Activated T-helper 1 cell treated with anti-CD3 and anti-CD28 coated beads, Interleukin-12 subunit alpha, Interleukin-12 subunit beta, Interleukin-2, Interleukin-4 antibody, amounts not matched to agents 30 ng/mL and 10 ng/mL and 1 ng/mL, durations not matched to agents 14 hours and 24 hours and 36 hours (primary cell): ENCODE data around the gene VTA1. TPM values are rescaled to one million over a fixed set of nuclear protein-coding genes. Genes with fewer than 3 reads are reported as not detected.

Experiments
- DNase-seq: peaks from one replicate; pipeline ENCODE4 v3.0.0; 2021; ENCODE audit warnings: low spot score
- H3K27ac Mint-ChIP-seq: one replicate; pipeline ENCODE4 v1.8.0; 2021; ENCODE audit warnings: mild to moderate bottlenecking, mixed read lengths
- H3K27me3 Mint-ChIP-seq: one replicate; pipeline ENCODE4 v1.8.0; 2022; ENCODE audit warnings: mild to moderate bottlenecking, moderate library complexity, mixed read lengths; ENCODE audit not compliant: insufficient read depth
- H3K36me3 Mint-ChIP-seq: one replicate; pipeline ENCODE4 v1.8.0; 2021; ENCODE audit warnings: low read depth, mixed read lengths
- H3K4me1 Mint-ChIP-seq: one replicate; pipeline ENCODE4 v1.8.0; 2021; ENCODE audit warnings: low read depth, mixed read lengths
- H3K4me3 Mint-ChIP-seq: one replicate; pipeline ENCODE4 v1.8.0; 2021; ENCODE audit warnings: mild to moderate bottlenecking, moderate library complexity, mixed read lengths
- H3K9me3 Mint-ChIP-seq: one replicate; pipeline ENCODE4 v1.8.0; 2021; ENCODE audit warnings: mixed read lengths
- intact Hi-C: fragments of 100-400 bp; cut with micrococcal nuclease; formaldehyde crosslinking; loops from one replicate; pipeline ENCODE4 v1.15.1; 2024
- total RNA-seq: library from RNA; stranded (reverse); gene quantifications from 2 replicates; pipeline ENCODE4 v1.2.3, GENCODE V29; 2022

Gene VTA1
- total RNA-seq, 1 donor from 2014 or later = 52.4 TPM

DNA sequence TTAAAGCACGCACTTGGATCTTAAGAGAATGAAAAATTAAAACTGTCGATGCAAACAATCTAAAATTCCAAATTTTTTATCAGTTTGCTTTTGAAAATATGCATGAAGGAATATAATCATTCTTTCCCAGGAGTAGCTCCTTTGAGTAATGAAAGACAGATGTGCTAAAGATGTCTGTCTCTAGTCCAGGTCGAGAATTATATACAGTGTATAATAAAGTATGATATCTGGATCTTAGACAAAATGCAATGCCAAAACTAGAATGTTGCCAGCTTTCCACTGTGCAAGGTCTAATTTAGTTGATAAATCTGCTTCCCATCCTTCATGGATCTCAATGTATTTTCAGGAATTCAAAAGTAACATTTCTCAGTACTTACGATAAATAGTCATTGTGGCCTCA lies 89.6 kb downstream of the VTA1 start:
- Mint-ChIP-seq H3K9me3 (no peaks in the 10 kb centered on the region), H3K4me3 (no peak overlapping the region), H3K36me3 (no peaks in the 10 kb centered on the region), H3K27me3 (peaks cover 2% of the 10 kb centered on the region), H3K27ac (no peak overlapping the region), H3K4me1 (no peaks in the 10 kb centered on the region)
- intact Hi-C loops = no loop called here
- no peak for DNase-seq

- intact Hi-C loops = no loop called here
- no peak for DNase-seq
- Mint-ChIP-seq H3K4me1 (no peaks in the 10 kb centered on the region), H3K9me3 (no peaks in the 10 kb centered on the region), H3K27ac (no peak overlapping the region), H3K27me3 (peaks cover 4% of the 10 kb centered on the region), H3K4me3 (no peak overlapping the region), H3K36me3 (no peaks in the 10 kb centered on the region)
Measured at GRCh38 chr6:142238881-142239280, 91.8 kb downstream of the VTA1 start.

DNA sequence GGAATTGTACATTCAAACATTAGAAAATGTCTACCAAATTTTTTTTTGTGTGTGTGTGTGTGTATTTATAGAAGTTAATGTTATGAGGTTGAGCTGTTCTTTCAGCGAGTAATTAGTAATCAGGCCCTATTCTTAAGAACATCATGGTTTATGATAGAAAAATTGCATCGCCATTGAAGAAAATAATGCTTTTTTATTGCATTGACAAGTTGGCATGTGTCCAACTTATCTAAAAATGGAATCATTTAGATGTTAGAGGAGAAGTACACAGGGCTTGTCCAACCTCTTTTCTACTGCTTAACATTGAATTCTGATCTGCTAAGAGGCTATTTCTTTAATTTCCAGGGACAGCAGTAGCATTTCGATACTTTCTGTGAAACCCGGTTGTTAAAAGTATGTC lies 93.1 kb downstream of the VTA1 start:
- intact Hi-C loops = no loop called here
- H3K27me3 Mint-ChIP-seq = peaks cover 4% of the 10 kb centered on the region
- DNase-seq = no peak
- H3K36me3 Mint-ChIP-seq = no peaks in the 10 kb centered on the region
- H3K4me1 Mint-ChIP-seq = no peaks in the 10 kb centered on the region
- no peak overlapping the region for H3K4me3 Mint-ChIP-seq
- no peak overlapping the region for H3K27ac Mint-ChIP-seq
- no peaks in the 10 kb centered on the region for H3K9me3 Mint-ChIP-seq

- Mint-ChIP-seq H3K27me3 (peaks cover 4% of the 10 kb centered on the region), H3K36me3 (no peaks in the 10 kb centered on the region), H3K27ac (no peak overlapping the region), H3K9me3 (no peaks in the 10 kb centered on the region), H3K4me3 (no peak overlapping the region), H3K4me1 (no peaks in the 10 kb centered on the region)
- intact Hi-C loops = no loop called here
- DNase-seq = no peak
Measured at GRCh38 chr6:142241061-142241460, 94.0 kb downstream of the VTA1 start.

- intact Hi-C loops = no loop called here
- no peak for DNase-seq
- Mint-ChIP-seq H3K4me3 (no peak overlapping the region), H3K27me3 (peaks cover 4% of the 10 kb centered on the region), H3K4me1 (no peaks in the 10 kb centered on the region), H3K36me3 (no peaks in the 10 kb centered on the region), H3K9me3 (no peaks in the 10 kb centered on the region), H3K27ac (no peak overlapping the region)
Measured at GRCh38 chr6:142242269-142242668, 95.2 kb downstream of the VTA1 start.

- H3K9me3 Mint-ChIP-seq = no peaks in the 10 kb centered on the region
- DNase-seq = no peak
- intact Hi-C loops = no loop called here
- H3K27ac Mint-ChIP-seq = no peak overlapping the region
- H3K36me3 Mint-ChIP-seq = no peaks in the 10 kb centered on the region
- H3K4me1 Mint-ChIP-seq = no peaks in the 10 kb centered on the region
- peaks cover 2% of the 10 kb centered on the region for H3K27me3 Mint-ChIP-seq
- no peak overlapping the region for H3K4me3 Mint-ChIP-seq
Measured at GRCh38 chr6:142246960-142247359, 99.9 kb downstream of the VTA1 start.

DNA sequence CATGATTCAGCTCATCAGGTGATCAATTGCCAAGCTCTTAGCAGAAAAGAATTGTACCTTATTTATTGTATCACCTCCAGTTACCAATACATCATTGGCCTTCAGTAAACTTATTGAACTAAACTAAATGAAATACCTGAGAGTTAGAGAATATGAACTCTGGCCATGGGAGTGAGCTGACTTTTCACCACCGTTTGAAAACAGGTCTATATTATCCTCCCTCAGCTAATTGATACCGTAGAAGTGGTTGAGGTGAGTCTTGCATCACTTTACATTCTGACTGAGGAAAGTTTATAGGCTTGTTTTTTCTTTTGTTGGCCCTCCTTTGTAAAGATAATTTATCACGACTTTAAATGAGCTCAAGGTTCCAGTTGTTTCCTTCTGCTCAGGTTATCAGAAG lies 102.2 kb downstream of the VTA1 start:
- Mint-ChIP-seq H3K27ac (no peak overlapping the region), H3K4me1 (no peaks in the 10 kb centered on the region), H3K9me3 (no peaks in the 10 kb centered on the region), H3K36me3 (no peaks in the 10 kb centered on the region), H3K27me3 (no peaks in the 10 kb centered on the region), H3K4me3 (no peak overlapping the region)
- intact Hi-C loops = no loop called here
- no peak for DNase-seq

GRCh38 chr6:142251930-142252445 lies 104.9 kb downstream of the VTA1 start:
- DNase-seq = no peak
- Mint-ChIP-seq H3K4me1 (no peaks in the 10 kb centered on the region), H3K9me3 (no peaks in the 10 kb centered on the region), H3K27ac (no peak overlapping the region), H3K27me3 (peaks cover 2% of the 10 kb centered on the region), H3K4me3 (no peak overlapping the region), H3K36me3 (no peaks in the 10 kb centered on the region)
- intact Hi-C loops = no loop called here

DNA sequence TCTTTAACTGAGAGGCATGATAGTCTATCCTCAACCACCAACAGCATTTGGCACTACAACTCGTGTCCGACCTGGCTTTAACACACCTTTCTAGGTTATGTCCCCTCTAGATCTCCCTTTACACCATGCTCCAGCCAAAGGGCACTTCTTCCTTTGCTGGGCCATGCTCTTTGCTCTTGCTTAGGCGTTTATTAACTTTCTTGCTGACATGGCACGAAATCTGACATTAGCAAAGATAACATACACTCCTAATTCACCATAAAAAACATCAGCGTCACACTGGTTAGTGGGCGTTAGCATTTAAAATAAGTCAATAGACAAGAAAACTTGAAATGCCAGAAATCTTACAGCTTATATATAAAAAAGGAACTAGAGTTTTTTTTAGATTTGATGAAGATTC lies 107.5 kb downstream of the VTA1 start:
- Mint-ChIP-seq H3K27ac (no peak overlapping the region), H3K27me3 (peaks cover 2% of the 10 kb centered on the region), H3K9me3 (no peaks in the 10 kb centered on the region), H3K4me3 (no peak overlapping the region), H3K4me1 (no peaks in the 10 kb centered on the region), H3K36me3 (no peaks in the 10 kb centered on the region)
- intact Hi-C loops = no loop called here
- no peak for DNase-seq

GRCh38 chr6:142255785-142256184 lies 108.7 kb downstream of the VTA1 start:
- no peak for DNase-seq
- H3K9me3 Mint-ChIP-seq = no peaks in the 10 kb centered on the region
- peaks cover 3% of the 10 kb centered on the region for H3K27me3 Mint-ChIP-seq
- intact Hi-C loops = no loop called here
- no peaks in the 10 kb centered on the region for H3K36me3 Mint-ChIP-seq
- H3K27ac Mint-ChIP-seq = no peak overlapping the region
- H3K4me1 Mint-ChIP-seq = no peaks in the 10 kb centered on the region
- H3K4me3 Mint-ChIP-seq = no peak overlapping the region

DNA sequence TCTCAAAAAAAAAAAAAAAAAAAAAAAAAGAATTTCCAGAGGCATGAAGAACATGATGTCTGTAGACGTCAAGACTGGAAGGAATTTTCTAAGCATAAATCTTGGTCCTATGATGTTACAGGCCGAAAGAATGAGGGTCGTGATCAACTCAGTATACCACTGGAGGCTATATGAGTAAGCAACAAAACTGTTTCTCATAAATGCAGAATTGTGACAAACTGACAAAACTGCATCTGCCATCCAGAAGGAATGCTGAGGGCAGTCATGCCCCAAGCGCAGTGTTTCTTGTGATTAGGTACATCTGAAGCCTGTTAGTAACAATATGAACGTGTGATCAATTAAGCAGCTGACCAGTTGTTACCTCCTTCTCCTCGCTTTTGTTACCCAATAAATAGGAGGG lies 111.2 kb downstream of the VTA1 start:
- intact Hi-C loops = no loop called here
- no peak overlapping the region for H3K27ac Mint-ChIP-seq

DNA sequence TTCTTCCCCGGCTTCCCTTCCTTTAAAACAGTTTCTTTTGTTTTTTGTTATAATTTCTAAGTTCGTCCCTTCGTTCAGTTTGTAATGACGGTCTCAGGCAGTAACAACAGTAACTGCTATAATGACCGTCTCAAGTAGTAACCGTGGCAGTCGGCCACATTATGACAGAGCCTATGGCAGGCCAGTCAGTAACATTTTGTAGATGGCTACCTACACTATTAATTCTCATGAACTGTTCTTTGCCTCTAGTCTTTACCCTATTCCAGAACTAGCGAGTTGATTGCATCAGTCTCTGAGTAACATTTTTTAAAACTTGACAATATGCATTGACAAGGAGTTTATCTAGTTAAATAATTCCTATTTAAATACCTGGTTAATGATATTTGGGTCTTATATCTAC lies 111.7 kb downstream of the VTA1 start:
- intact Hi-C loops = no loop called here
- H3K36me3 Mint-ChIP-seq = no peaks in the 10 kb centered on the region

More for the DNA sequence above, 111.2 kb downstream of the VTA1 start:
- H3K9me3 Mint-ChIP-seq = no peaks in the 10 kb centered on the region
- no peaks in the 10 kb centered on the region for H3K4me1 Mint-ChIP-seq
- peaks cover 3% of the 10 kb centered on the region for H3K27me3 Mint-ChIP-seq
- no peak for DNase-seq
- no peaks in the 10 kb centered on the region for H3K36me3 Mint-ChIP-seq
- no peak overlapping the region for H3K4me3 Mint-ChIP-seq

GRCh38 chr6:142260748-142261147 lies 113.7 kb downstream of the VTA1 start:
- H3K9me3 Mint-ChIP-seq = no peaks in the 10 kb centered on the region
- H3K27ac Mint-ChIP-seq = no peak overlapping the region
- H3K4me1 Mint-ChIP-seq = no peaks in the 10 kb centered on the region
- no peak for DNase-seq
- no peaks in the 10 kb centered on the region for H3K36me3 Mint-ChIP-seq
- peaks cover 5% of the 10 kb centered on the region for H3K27me3 Mint-ChIP-seq
- H3K4me3 Mint-ChIP-seq = no peak overlapping the region
- intact Hi-C loops = no loop called here

More for the DNA sequence above, 111.7 kb downstream of the VTA1 start:
- H3K4me3 Mint-ChIP-seq = no peak overlapping the region
- H3K4me1 Mint-ChIP-seq = no peaks in the 10 kb centered on the region
- H3K27me3 Mint-ChIP-seq = peaks cover 3% of the 10 kb centered on the region
- no peak for DNase-seq
- no peak overlapping the region for H3K27ac Mint-ChIP-seq
- no peaks in the 10 kb centered on the region for H3K9me3 Mint-ChIP-seq

- DNase-seq = no peak
- Mint-ChIP-seq H3K4me1 (no peaks in the 10 kb centered on the region), H3K9me3 (no peaks in the 10 kb centered on the region), H3K36me3 (no peaks in the 10 kb centered on the region), H3K27ac (no peak overlapping the region), H3K27me3 (peaks cover 3% of the 10 kb centered on the region), H3K4me3 (no peak overlapping the region)
- intact Hi-C loops = no loop called here
Measured at GRCh38 chr6:142262231-142262630, 115.2 kb downstream of the VTA1 start.
